ENCODE measurements around the gene LRRC15. TPM values are rescaled to one million over a fixed set of nuclear protein-coding genes. Genes with fewer than 3 reads are reported as not detected.

Gene LRRC15
- total RNA-seq, 1 donor from 2014 or later = not detected

DNA sequence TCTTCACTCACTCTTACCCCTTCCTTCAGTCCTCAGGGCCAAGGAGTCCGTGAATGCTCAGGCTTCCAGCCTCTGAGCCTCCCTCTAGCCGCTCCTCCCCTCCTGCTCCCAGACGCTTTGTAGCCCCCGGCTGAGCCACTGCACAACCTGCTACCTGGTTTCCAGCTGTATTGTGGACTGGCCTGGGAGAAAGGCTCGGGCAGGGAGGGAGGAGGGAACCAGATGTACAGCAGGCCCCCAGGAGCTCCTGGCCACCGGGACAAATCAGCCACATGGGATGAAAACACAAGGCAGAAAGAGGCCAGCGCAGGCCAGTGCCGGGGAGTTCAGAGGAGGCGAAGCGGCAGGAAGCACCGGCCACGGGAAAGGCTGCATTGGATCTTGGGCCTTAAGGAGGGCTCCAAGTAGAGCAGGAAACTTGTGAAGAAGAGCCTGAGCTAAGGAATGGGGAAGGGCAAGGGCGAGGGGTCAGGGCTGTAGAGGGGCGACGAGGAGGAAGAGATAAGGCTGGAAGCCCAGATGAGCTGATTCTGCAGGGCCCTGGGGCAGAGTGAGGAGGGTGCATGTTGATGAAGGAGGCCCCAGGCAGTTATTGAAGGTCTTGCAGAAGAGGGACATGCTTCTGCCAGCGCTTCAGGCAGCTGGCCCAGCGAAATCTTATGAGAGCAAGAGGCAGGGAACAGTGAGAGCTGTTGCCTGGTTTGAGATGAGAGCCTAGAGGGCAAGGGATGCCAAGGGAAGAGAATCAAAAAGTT, 32.8 kb downstream of the LRRC15 start:
- DNase-seq (ENCODE audit: low read depth) = no peak

DNA sequence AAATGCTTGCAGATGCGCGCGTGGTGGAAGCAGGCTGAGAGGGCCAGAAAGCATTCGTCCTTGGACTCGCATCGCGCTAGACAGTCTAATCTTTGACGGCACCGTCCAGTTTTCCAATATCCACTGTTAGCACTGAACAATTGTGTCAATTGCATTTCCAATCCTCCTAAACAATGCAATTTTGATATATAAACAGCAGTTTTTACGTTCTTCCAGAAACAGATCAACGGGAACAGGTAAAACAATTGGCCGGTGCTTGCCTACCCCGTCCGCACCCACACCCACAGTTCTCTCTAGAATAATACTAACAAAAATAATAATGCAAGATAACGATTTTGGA, 35.6 kb downstream of the LRRC15 start:
- DNase-seq (ENCODE audit: low read depth) = no peak

GRCh38 chr3:194333212-194333980, 36.1 kb downstream of the LRRC15 start:
- DNase-seq (ENCODE audit: low read depth) = peak; percentile 85

- no peak for DNase-seq (ENCODE audit: low read depth)
Measured at GRCh38 chr3:194332858-194333211, 36.7 kb downstream of the LRRC15 start.

DNA sequence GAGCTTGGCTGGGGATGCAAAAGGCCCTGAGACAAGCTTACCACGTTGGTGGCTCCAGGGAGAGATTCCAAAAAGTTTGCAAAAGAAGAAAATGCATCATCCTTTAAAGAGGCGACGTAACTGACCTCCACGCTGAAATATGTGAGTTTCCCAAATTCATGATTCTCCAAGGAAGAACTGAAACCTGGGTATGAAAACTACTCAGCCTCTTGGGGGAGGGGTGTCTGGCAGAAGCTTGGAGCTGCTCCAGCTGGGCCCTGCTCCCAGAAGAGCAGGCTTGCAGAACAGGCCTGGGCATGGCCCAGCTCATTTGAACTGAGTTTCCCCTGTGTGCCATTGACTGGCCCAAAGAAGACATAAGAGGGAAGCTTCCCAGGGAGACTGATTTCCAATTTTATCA, 39.0 kb downstream of the LRRC15 start:
- peak; percentile 42 for DNase-seq (ENCODE audit: low read depth)

DNA sequence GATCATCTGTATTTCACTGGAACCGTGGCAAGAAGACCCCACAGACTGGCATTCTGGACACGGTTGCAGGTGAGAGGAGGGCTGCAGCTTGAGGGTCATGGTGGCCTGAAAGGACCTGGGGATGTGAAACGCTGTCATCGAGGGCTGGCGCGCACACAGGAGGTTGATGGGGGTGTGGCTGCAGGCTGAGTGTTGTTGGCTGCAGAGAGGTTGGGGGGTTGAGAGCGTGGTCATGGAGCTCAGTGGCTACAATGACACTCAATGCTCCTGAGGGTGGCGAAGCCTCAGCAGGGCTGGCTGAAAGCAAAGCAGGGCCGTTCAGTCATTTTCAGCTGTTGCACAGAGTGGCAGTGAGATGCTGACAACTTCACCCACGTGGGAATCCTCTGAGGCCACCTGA, 39.4 kb downstream of the LRRC15 start:
- DNase-seq (ENCODE audit: low read depth) = peak; percentile 18

GRCh38 chr3:194329583-194329965, 40.0 kb downstream of the LRRC15 start:
- peak; percentile 88 for DNase-seq (ENCODE audit: low read depth)

DNA sequence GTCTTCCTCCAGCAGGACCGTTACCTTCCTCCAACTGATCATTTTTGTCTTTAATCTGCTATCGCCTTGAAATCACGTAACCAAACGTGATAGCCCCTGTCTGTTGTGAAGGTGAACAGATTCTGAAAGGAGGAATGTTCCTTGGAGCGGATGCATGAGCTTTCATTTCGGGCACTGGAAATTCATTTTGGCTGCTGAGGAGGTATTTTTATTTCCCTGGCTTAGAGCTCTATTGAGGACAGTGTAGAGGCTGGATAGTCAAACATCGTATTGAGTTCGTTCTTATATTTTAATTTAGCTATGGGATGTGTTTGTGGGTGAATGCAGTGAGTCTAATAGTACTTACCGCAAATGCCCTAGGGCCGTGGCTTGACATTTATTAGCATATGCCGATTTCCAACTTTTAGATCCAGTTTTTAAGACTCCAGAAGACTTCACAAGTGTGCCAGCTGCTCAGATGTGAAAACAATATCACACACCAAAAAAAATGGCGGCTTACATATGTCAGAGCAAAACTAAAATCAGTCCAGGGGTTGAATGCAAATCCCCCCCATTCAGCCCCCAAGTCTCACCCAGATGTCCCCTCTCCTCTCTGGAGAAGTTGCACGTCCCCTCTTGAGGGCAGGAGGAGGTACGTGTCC, 40.5 kb downstream of the LRRC15 start:
- no peak for DNase-seq (ENCODE audit: low read depth)

- DNase-seq (ENCODE audit: low read depth) = peak; percentile 85
Measured at GRCh38 chr3:194328053-194328657, 41.4 kb downstream of the LRRC15 start.

GRCh38 chr3:194327218-194328052, 42.1 kb downstream of the LRRC15 start:
- peak; percentile 35 for DNase-seq (ENCODE audit: low read depth)

DNA sequence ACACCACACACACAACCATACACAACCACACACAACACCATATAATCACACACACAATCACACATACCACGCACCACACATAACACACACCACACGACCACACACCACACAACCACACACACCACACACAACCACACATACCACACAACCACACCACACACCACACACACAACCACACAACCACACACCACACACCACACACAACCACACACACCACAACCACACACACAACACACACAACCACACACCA, 42.6 kb downstream of the LRRC15 start:
- DNase-seq (ENCODE audit: low read depth) = no peak

GRCh38 chr3:194326192-194326967, 43.2 kb downstream of the LRRC15 start:
- peak; percentile 32 for DNase-seq (ENCODE audit: low read depth)

GRCh38 chr3:194325424-194326153, 44.0 kb downstream of the LRRC15 start:
- DNase-seq (ENCODE audit: low read depth) = peak; percentile 14

GRCh38 chr3:194324823-194325327, 44.7 kb downstream of the LRRC15 start:
- no peak for DNase-seq (ENCODE audit: low read depth)

DNA sequence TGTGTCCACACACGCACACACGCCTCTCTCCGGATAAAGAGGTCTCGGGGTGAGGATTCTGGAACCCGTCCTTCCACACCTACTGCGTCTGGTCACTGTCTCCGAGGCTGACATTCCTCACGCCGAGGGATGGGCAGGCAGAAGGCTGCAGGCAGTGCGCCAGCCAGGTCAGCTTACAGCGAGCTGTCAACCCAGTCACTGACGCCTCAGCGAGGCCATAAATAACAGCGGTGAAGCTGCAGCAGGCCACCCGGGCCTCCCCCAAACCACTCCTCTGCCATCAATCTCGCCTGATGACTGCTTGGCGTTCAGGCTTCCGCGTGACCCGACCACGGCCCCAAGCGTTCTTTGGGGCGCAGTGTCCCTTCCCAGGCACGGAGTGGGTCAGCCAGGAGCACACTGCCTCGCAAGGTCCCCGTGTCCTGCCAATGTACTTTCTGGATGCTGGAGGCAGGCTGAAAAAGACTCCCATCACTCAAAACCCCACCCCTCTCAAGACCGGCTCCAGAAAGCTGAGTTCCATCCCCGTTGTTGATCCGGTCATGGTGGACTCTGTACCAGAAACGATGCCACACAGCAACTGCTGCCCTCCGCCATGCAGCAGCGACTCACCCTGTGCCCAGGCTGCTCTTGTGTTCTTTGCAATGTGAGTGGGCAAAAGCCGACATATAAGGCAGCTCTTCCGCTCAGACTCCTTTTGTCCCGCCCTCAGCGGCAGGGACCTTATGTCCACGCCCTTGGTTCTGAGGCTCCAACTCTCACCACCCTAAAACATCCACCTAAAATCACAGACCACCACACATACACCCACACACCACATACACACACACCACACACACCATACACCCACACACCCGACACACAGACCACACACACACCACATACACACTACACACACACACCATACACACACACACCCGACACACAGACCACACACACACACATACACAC, 45.5 kb downstream of the LRRC15 start:
- peak; percentile 88 for DNase-seq (ENCODE audit: low read depth)

DNA sequence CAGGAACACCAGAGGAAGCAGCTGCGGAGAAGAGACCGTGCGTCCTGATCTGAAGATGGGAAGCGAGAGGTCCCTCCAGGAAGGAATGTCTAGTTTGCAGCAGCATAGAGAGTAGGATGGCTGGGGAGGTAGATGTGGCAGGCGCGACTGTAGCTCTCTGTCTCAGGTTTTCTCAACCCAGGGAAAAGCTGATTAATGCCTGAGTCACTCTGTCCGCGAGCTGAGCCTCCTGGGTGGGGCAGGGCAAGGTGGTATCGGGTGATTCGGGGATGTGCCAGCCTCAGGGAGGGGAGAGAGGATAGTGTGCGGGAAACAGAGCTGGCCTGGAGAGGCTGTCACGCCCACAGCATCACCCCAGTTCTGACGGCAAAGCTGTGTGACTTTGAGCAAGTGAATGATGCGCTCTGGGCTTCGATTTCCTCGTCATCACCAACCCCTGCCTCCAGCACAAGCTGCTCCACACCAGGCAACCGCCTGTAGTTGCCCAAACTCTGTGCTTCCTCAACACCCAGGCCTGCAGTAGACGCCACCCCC, 46.8 kb downstream of the LRRC15 start:
- DNase-seq (ENCODE audit: low read depth) = peak; percentile 60

DNA sequence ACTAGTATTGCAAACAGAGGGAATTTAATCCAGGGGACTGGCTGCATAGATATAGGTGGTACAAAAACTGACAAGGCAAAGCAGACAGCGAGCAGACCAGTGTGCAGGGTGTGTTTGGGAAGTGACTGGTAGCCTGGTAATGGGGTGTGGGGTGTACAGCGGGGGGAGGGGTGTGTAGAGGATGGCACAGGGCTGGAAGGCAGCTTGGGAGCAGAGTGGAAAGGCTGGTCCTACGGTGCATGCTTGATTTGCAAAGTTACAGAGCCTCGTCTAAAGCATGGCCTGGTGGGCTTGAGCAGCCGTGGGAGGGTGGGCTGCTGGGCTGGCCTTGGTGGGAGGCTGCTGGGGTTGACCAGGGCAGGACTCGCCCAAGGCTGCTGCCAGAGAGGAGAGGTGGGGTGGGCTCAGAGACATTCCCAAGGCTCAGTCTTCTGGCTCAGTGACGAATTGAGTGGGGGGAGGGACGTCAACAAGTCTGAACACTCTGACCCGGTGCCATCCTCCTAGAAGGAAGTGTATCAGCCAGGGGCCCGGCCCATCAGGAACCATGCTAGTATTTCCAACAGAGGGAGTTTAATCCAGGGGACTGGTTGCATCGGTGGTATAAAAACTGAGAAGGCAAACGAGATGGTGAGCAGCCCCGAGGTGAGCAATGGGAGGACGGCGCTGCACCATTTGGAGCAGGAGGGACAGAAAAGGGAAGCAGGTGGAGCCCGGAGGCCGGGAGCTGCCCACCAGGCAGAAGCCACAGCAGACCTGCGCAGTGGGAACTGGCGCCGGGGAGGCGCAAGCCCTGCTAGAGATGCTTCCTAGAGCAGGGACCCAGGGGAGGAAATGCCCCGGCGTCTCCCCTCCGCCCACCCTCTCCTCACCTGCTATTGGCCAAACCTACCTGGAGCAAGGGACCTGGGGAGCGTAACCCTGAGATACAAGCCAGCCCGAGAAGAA, 47.6 kb downstream of the LRRC15 start:
- no peak for DNase-seq (ENCODE audit: low read depth)
